Daoy (cell line): Measurements from ENCODE around the gene MEG3. TPM values are rescaled to one million over a fixed set of nuclear protein-coding genes. Genes with fewer than 3 reads are reported as not detected.

Experiments
- DNase-seq: peaks from one replicate; pipeline ENCODE4 v3.0.0-alpha.2; 2015; ENCODE audit warnings: low read depth
- total RNA-seq: library from RNA; depleted of rRNA; stranded (reverse); fragments of >200 nt; shearing (Covaris generic); gene quantifications from 2 replicates; pipeline ENCODE4 v1.2.3, GENCODE V29; 2014

Gene MEG3
- total RNA-seq, 1 experiment from 2014 or later = 13.5 TPM

GRCh38 chr14:100832311-100832960 lies 6.5 kb downstream of the MEG3 start:
- DNase-seq = no peak

GRCh38 chr14:100834082-100834793 lies 8.3 kb downstream of the MEG3 start:
- DNase-seq = no peak

GRCh38 chr14:100834794-100835547 lies 9.1 kb downstream of the MEG3 start:
- DNase-seq = no peak

- DNase-seq = no peak
These were observed 9.8 kb downstream of the MEG3 start for GRCh38 chr14:100835548-100836310.

GRCh38 chr14:100836311-100836805 lies 10.4 kb downstream of the MEG3 start:
- DNase-seq = no peak

GRCh38 chr14:100836941-100837804 lies 11.3 kb downstream of the MEG3 start:
- no peak for DNase-seq

GRCh38 chr14:100837805-100838350 lies 12.0 kb downstream of the MEG3 start:
- DNase-seq = no peak

- DNase-seq = no peak
These were observed 12.8 kb downstream of the MEG3 start for GRCh38 chr14:100838493-100839314.

GRCh38 chr14:100839315-100839585 lies 13.3 kb downstream of the MEG3 start:
- DNase-seq = no peak

- no peak for DNase-seq
These were observed 13.8 kb downstream of the MEG3 start for GRCh38 chr14:100839681-100840111.

GRCh38 chr14:100840286-100841065 lies 14.6 kb downstream of the MEG3 start:
- DNase-seq = no peak

- DNase-seq = no peak
These were observed 15.3 kb downstream of the MEG3 start for GRCh38 chr14:100841066-100841760.

GRCh38 chr14:100841761-100842403 lies 16.0 kb downstream of the MEG3 start:
- no peak for DNase-seq

- DNase-seq = peak; percentile 71
These were observed 16.9 kb downstream of the MEG3 start for GRCh38 chr14:100842799-100843198.

GRCh38 chr14:100844082-100844408 lies 18.1 kb downstream of the MEG3 start:
- no peak for DNase-seq

GRCh38 chr14:100844421-100844820 lies 18.5 kb downstream of the MEG3 start:
- no peak for DNase-seq

- no peak for DNase-seq
These were observed 18.9 kb downstream of the MEG3 start for GRCh38 chr14:100844846-100845245.

GRCh38 chr14:100845341-100845740 lies 19.4 kb downstream of the MEG3 start:
- no peak for DNase-seq
